Loucy (cell line): ENCODE results near the gene CCDC141.

Experiments
- CTCF ChIP-seq: fragments of 200-600 bp; sonication (generic); conservative IDR thresholded peaks from 2 replicates; pipeline ENCODE4 v1.5.1; 2014; ENCODE audit warnings: mild to moderate bottlenecking, antibody characterized with exemption, low read length
- EZH2phosphoT487 ChIP-seq: fragments of 200-600 bp; IDR thresholded peaks from 2 replicates; pipeline ENCODE4 v1.6.1; 2018; ENCODE audit warnings: antibody characterized with exemption, mild to moderate bottlenecking, moderate library complexity, borderline replicate concordance

GRCh38 chr2:178928077-178928476 lies 121.9 kb downstream of the CCDC141 start:
- TF ChIP-seq CTCF, result no peak
- no peak for TF ChIP-seq EZH2phosphoT487
